IMR-90 (cell line): Measurements from ENCODE around the gene ATP6V1A. TPM values are rescaled to one million over a fixed set of nuclear protein-coding genes. Genes with fewer than 3 reads are reported as not detected.

Experiments used
- ATAC-seq: fragments of 200-7000 bp; cut with Tn5 transposase; 2 replicates; pipeline ENCODE4 v1.9.1; 2020; ENCODE audit warnings: low read depth, mild to moderate bottlenecking, moderate library complexity
- BruUV-seq: library from RNA; stranded (reverse); fragments of 400-500 nt; replicated peaks from 2 replicates; lab custom pipeline; 2021; lab: Mats Ljungman, UMichigan
- CTCF ChIA-PET: fragments of 300-600 bp; formaldehyde crosslinking; extraction: SDS; loops from one replicate; lab custom pipeline; 2021; ENCODE audit warnings: antibody characterized with exemption; lab: Yijun Ruan, JAX
- POLR2A ChIA-PET: fragments of 300-600 bp; sonication (Branson Sonifier 250); formaldehyde crosslinking; loops from one replicate; lab custom pipeline; 2022; ENCODE audit warnings: antibody characterized with exemption; ENCODE audit not compliant: unreplicated experiment; lab: Charles Lee
- DNase-seq: peaks from one replicate; pipeline ENCODE4 v3.0.0; 2013
- H2AFZ ChIP-seq: replicated peaks from 2 replicates; pipeline ENCODE3; 2013; ENCODE audit warnings: low read length, mild to moderate bottlenecking; ENCODE audit not compliant: poor library complexity
- H2AK5ac ChIP-seq: 2 replicates; pipeline ENCODE4 v1.6.1; 2013; ENCODE audit warnings: low read depth, low read length, inconsistent platforms
- H2AK9ac ChIP-seq: replicated peaks from 2 replicates; pipeline ENCODE3; 2013; ENCODE audit warnings: mild to moderate bottlenecking, low read depth, low read length, moderate library complexity; ENCODE audit not compliant: poor library complexity
- H2BK120ac ChIP-seq: 2 replicates; pipeline ENCODE4 v1.6.1; 2013; ENCODE audit warnings: low read depth, low read length, inconsistent platforms
- H2BK15ac ChIP-seq: 3 replicates; pipeline ENCODE4 v1.6.1; 2013; ENCODE audit warnings: low read depth, low read length, inconsistent platforms
- H2BK20ac ChIP-seq: 2 replicates; pipeline ENCODE4 v1.6.1; 2013; ENCODE audit warnings: low read depth, mild to moderate bottlenecking, inconsistent platforms, low read length, moderate library complexity
- H2BK5ac ChIP-seq: 2 replicates; pipeline ENCODE4 v1.6.1; 2013; ENCODE audit warnings: mild to moderate bottlenecking, low read depth, low read length, inconsistent platforms; ENCODE audit not compliant: poor library complexity, severe bottlenecking
- H3K14ac ChIP-seq: replicated peaks from 2 replicates; pipeline ENCODE4 v1.6.1; 2013; ENCODE audit warnings: low read depth, low read length, inconsistent platforms
- H3K18ac ChIP-seq: 2 replicates; pipeline ENCODE4 v1.6.1; 2013; ENCODE audit warnings: low read depth, low read length, control low read depth
- H3K23ac ChIP-seq: 2 replicates; pipeline ENCODE4 v1.6.1; 2013; ENCODE audit warnings: low read depth, low read length, inconsistent platforms
- H3K27ac ChIP-seq: 2 replicates; pipeline ENCODE4 v1.5.1; 2013; ENCODE audit warnings: mild to moderate bottlenecking, control low read depth, low read length; ENCODE audit not compliant: insufficient read depth
- H3K27me3 ChIP-seq: 2 replicates; pipeline ENCODE4 v1.6.1; 2013; ENCODE audit warnings: low read length; ENCODE audit not compliant: control insufficient read depth, insufficient read depth
- H3K36me3 ChIP-seq: 2 replicates; pipeline ENCODE4 v1.6.1; 2013; ENCODE audit warnings: low read length, mixed read lengths; ENCODE audit not compliant: control insufficient read depth, insufficient read depth
- H3K4ac ChIP-seq: 2 replicates; pipeline ENCODE4 v1.6.1; 2013; ENCODE audit warnings: low read depth, low read length, inconsistent platforms
- H3K4me1 ChIP-seq: 2 replicates; pipeline ENCODE4 v1.6.1; 2013; ENCODE audit warnings: low read length, mixed read lengths; ENCODE audit not compliant: control insufficient read depth, insufficient read depth
- H3K4me2 ChIP-seq: 2 replicates; pipeline ENCODE4 v1.6.1; 2013; ENCODE audit warnings: low read depth, mild to moderate bottlenecking, control low read depth, low read length, moderate library complexity
- H3K4me3 ChIP-seq: 2 replicates; pipeline ENCODE4 v1.5.1; 2013; ENCODE audit warnings: low read depth, mild to moderate bottlenecking, control low read depth, low read length, moderate library complexity; ENCODE audit not compliant: insufficient read depth
- H3K56ac ChIP-seq: 2 replicates; pipeline ENCODE4 v1.6.1; 2013; ENCODE audit warnings: low read length, inconsistent platforms; ENCODE audit not compliant: insufficient read depth; ENCODE audit errors: extremely low read depth
- H3K79me1 ChIP-seq, 2 experiments: 2 replicates each; pipeline ENCODE4 v1.6.1; 2013; ENCODE audit warnings: low read length in 2 of 2, inconsistent platforms in 1 of 2, low read depth in 1 of 2
- H3K9ac ChIP-seq: 2 replicates; pipeline ENCODE4 v1.6.1; 2013; ENCODE audit warnings: low read depth, low read length, control low read depth
- H3K9me1 ChIP-seq: 2 replicates; pipeline ENCODE4 v1.6.1; 2013; ENCODE audit warnings: low read length, inconsistent platforms; ENCODE audit not compliant: insufficient read depth
- H3K9me3 ChIP-seq: 2 replicates; pipeline ENCODE4 v1.6.1; 2013; ENCODE audit warnings: low read length; ENCODE audit not compliant: control insufficient read depth, insufficient read depth
- H4K20me1 ChIP-seq: 2 replicates; pipeline ENCODE4 v1.6.1; 2013; ENCODE audit warnings: low read length, inconsistent platforms; ENCODE audit not compliant: insufficient read depth
- H4K5ac ChIP-seq: 2 replicates; pipeline ENCODE4 v1.6.1; 2013; ENCODE audit warnings: mild to moderate bottlenecking, low read depth, low read length, control low read depth
- H4K8ac ChIP-seq, 2 experiments: 2 replicates each; pipeline ENCODE4 v1.6.1; 2013; ENCODE audit warnings: low read depth in 2 of 2, low read length in 2 of 2, control low read depth in 1 of 2, inconsistent platforms in 1 of 2
- H4K91ac ChIP-seq: 2 replicates; pipeline ENCODE4 v1.6.1; 2013; ENCODE audit warnings: low read depth, low read length, inconsistent platforms; ENCODE audit not compliant: insufficient read depth
- CEBPB ChIP-seq: IDR thresholded peaks from 2 replicates; pipeline ENCODE4 v1.6.1; 2012; ENCODE audit warnings: low read depth, low read length, improper control_type of control experiment
- MAZ ChIP-seq: IDR thresholded peaks from 2 replicates; pipeline ENCODE4 v1.6.1; 2012; ENCODE audit warnings: low read depth, mild to moderate bottlenecking, low read length, improper control_type of control experiment, moderate library complexity, borderline replicate concordance
- POLR2A ChIP-seq: IDR thresholded peaks from 2 replicates; pipeline ENCODE4 v1.6.1; 2012; ENCODE audit warnings: mild to moderate bottlenecking, low read depth, low read length
- RAD21 ChIP-seq: IDR thresholded peaks from 2 replicates; pipeline ENCODE4 v1.6.1; 2012; ENCODE audit warnings: low read length, improper control_type of control experiment
- SMC3 ChIP-seq: fragments of 150-350 bp; IDR thresholded peaks from 2 replicates; pipeline ENCODE4 v1.6.1; 2016; ENCODE audit warnings: low read depth, mild to moderate bottlenecking, antibody characterized with exemption, low read length, moderate library complexity
- WGBS, 2 experiments: methylation state at CpG; one replicate each; pipeline versions ENCODE4 v1.1.5 to v1.1.7; 2013; ENCODE audit warnings: missing lambda C conversion rate in 2 of 2; ENCODE audit not compliant: insufficient read length in 1 of 2; ENCODE audit errors: extremely low coverage in 2 of 2; 5-methylcytosine and 5-hydroxymethylcytosine counted together
- dilution Hi-C: fragments of 300-500 bp; cut with HindIII; formaldehyde crosslinking; loops from one replicate; pipeline ENCODE4 v1.14.3; 2018; ENCODE audit warnings: low sequenced_read_pairs; ENCODE audit not compliant: unreplicated experiment
- in situ Hi-C: fragments of 300-500 bp; cut with MboI; formaldehyde crosslinking; loops from 3 replicates; pipeline ENCODE4 v1.14.3; 2019; ENCODE audit warnings: low sequenced_read_pairs, inconsistent platforms, mixed read lengths
- intact Hi-C: fragments of 100-400 bp; cut with micrococcal nuclease; formaldehyde crosslinking; loops from 2 replicates; pipeline ENCODE4 v1.10.0; 2022
- polyA plus RNA-seq, 3 experiments: library from polyadenylated mRNA; depleted of rRNA; stranded (reverse); fragments of >200 nt; gene quantifications; 2 replicates each; pipeline ENCODE4 v1.2.3, GENCODE V29; 2012; ENCODE audit warnings: low replicate concordance in 1 of 3
- total RNA-seq: library from RNA; depleted of rRNA; stranded (reverse); fragments of >200 nt; gene quantifications from 2 replicates; pipeline ENCODE4 v1.2.3, GENCODE V29; 2012
- TF ChIP-seq, protein P1 (sequence below): conservative IDR thresholded peaks from 2 replicates; pipeline ENCODE4 v1.5.1; 2012; ENCODE audit warnings: mild to moderate bottlenecking, low read depth, low read length, improper control_type of control experiment

The ATP6V1A gene
- total and polyA plus RNA-seq, 2 of the 4 experiments (the other 2 are of a cell fraction) = 15.1 to 98.0 TPM

DNA sequence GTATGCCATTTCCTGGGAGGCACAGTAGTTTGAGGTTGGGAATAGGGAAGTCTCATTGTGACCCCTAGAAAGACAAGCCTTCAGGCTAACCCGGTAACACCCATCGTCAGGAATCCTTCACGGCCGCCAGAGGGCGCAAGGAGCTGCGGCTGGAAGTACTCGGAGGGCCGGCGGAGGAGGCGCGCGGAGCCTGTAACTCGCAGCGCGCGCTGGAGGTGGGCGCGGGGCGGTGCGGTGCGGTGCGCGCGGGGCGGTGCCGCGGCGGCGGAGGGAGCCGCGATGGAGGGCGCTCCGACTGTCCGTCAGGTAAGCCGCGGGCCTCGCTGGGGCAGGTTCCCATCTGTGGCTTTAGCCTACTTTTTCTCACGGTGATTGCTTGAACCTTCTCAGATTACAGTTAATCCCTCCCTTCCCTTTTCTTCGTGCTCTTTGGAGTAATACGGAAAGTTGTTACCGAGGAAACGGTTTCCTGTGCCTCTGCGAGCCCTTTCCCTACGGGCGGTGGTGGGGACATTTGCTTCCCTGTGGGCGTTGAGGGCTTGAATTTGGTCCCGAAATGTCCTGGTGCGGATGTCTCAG, 91.9 kb downstream of the ATP6V1A start, which contains the start of gene GRAMD1C:
Gene GRAMD1C (plus strand): TSS at position 158 of the 579 bp plus-strand sequence. CDS start 122 bp downstream, at position 280.
- no peaks in the 10 kb centered on the region for H3K27me3 ChIP-seq
- ChIA-PET POLR2A (no interaction called here), CTCF (interaction anchor here (0.6 to 1.0 kb wide), 9 partner anchors 14 to 757 kb away, joined by 3 to 8 read pairs (median 3); no protein-coding TSS in a partner anchor)
- H3K79me1 ChIP-seq = peaks cover 18 to 20% of the 10 kb centered on the region in 2 experiments
- peak; percentile 88 for DNase-seq
- H2AK5ac ChIP-seq = no peak within 1 kb of the TSS
- H3K9ac ChIP-seq = peak within 1 kb of the TSS; percentile 83
- in situ Hi-C loops (no loop called here), dilution Hi-C loops (no loop called here), intact Hi-C loops (loop anchor here (1.0 to 5.0 kb wide), 4 partner anchors 75 to 219 kb away; partner anchors contain the start of genes CCDC191 and QTRT2)
- peak within 1 kb of the TSS; percentile 39 for H2BK5ac ChIP-seq
- peak within 1 kb of the TSS; percentile 83; the same call in 1 of the 2 replicates for H3K23ac ChIP-seq
- no peaks in the 10 kb centered on the region for H3K4me1 ChIP-seq
- peak; percentile 98 for ATAC-seq
- H2AFZ ChIP-seq = peak within 1 kb of the TSS; percentile 97
- peak within 1 kb of the TSS; percentile 86 for H2AK9ac ChIP-seq
- peak within 1 kb of the TSS; percentile 65 for H2BK120ac ChIP-seq
- no TSS peak for BruUV-seq
- peak within 1 kb of the TSS; percentile 70 for H4K5ac ChIP-seq
- peak within 1 kb of the TSS; percentile 56 for H3K4ac ChIP-seq
- peak within 1 kb of the TSS; percentile 94 for H3K4me2 ChIP-seq
- H3K27ac ChIP-seq = peak within 1 kb of the TSS; percentile 59; the same call in 1 of the 2 replicates
- peak within 1 kb of the TSS; percentile 46 for H3K56ac ChIP-seq
- peak within 1 kb of the TSS; percentile 41 for H2BK20ac ChIP-seq
- H4K20me1 ChIP-seq = no peaks in the 10 kb centered on the region
- TF ChIP-seq SMC3 (peak; percentile 73), POLR2A (0 out of 2 replicates have a peak, but pooled peaks have one; percentile 25), MAZ (peak; percentile 73; the same call in 1 of the 2 replicates), RAD21 (peak; percentile 75), CEBPB (no peak)
- TF ChIP-seq, protein P1, sequence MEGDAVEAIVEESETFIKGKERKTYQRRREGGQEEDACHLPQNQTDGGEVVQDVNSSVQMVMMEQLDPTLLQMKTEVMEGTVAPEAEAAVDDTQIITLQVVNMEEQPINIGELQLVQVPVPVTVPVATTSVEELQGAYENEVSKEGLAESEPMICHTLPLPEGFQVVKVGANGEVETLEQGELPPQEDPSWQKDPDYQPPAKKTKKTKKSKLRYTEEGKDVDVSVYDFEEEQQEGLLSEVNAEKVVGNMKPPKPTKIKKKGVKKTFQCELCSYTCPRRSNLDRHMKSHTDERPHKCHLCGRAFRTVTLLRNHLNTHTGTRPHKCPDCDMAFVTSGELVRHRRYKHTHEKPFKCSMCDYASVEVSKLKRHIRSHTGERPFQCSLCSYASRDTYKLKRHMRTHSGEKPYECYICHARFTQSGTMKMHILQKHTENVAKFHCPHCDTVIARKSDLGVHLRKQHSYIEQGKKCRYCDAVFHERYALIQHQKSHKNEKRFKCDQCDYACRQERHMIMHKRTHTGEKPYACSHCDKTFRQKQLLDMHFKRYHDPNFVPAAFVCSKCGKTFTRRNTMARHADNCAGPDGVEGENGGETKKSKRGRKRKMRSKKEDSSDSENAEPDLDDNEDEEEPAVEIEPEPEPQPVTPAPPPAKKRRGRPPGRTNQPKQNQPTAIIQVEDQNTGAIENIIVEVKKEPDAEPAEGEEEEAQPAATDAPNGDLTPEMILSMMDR = peak; percentile 92
- H3K18ac ChIP-seq = peak within 1 kb of the TSS; percentile 69; the same call in 1 of the 2 replicates
- peak within 1 kb of the TSS; percentile 30 for H4K91ac ChIP-seq
- no peaks in the 10 kb centered on the region for H3K9me1 ChIP-seq
- H2BK15ac ChIP-seq = peak within 1 kb of the TSS; percentile 80; the same call in 1 of the 3 replicates
- peak within 1 kb of the TSS; percentile 15 to 85; a peak in 3 of 4 replicates for H4K8ac ChIP-seq
- peak within 1 kb of the TSS; percentile 95 for H3K4me3 ChIP-seq
- H3K36me3 ChIP-seq = no peaks in the 10 kb centered on the region
- peak within 1 kb of the TSS; percentile 53; the same call in 1 of the 2 replicates for H3K14ac ChIP-seq
- no peaks in the 10 kb centered on the region for H3K9me3 ChIP-seq
- WGBS, 2 experiments = 0% methylated on average over 7 of the region's 48 CpGs; no CpG with 5 or more reads in 1 of the 2 experiments
